HL-60/S4 treated with phorbol 12-myristate 13-acetate at 8.2 ng/mL for 4 days and 3 days (cell line): Measurements from ENCODE around the gene INPP5F.

ENCODE experiments used
- in situ Hi-C: fragments of 300-500 bp; cut with MboI; formaldehyde crosslinking; loops from 2 replicates; pipeline ENCODE4 v1.15.0; 2022; ENCODE audit warnings: low sequenced_read_pairs

INPP5F gene

GRCh38 chr10:119737823-119738222, 12.0 kb downstream of the INPP5F start:
- in situ Hi-C loops = no loop called here

- in situ Hi-C loops = no loop called here
Observed at GRCh38 chr10:119738962-119739361, 13.1 kb downstream of the INPP5F start.

- in situ Hi-C loops = no loop called here
Observed at GRCh38 chr10:119740096-119740495, 14.2 kb downstream of the INPP5F start.

DNA sequence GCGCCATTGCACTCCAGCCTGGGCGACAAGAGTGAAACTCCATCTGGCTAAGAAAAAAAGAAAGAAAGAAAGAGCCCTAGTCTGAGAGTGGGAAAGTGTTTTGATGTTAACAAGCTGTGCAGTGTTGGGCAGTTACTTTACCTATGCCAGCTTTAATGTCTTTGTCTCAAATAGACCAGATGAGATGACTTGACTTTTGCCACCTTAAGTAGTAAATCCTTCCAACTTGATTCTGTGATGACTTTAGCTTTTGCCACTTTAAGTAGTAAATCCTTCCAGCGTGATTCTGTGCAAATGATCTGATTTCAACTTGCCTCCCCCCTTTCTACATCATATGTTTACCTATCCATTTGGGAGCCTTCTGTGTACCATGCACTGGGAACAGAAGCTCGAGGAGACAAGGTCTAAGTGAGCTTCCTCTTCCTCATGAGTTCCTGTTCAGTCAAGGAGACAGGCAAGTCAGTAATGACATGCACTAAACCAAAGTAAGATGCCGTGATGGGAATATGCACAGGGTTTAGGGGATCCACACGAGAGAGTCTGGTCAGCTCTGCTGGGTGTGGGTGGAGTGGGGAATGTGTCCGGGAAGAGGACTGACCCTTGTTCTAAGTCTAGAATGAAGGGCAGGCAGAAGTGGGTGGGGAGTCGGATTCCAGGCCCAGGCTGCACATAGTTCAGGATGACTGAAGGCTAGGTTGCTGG, 17.2 kb downstream of the INPP5F start:
- in situ Hi-C loops = no loop called here

GRCh38 chr10:119747940-119748339, 22.1 kb downstream of the INPP5F start:
- in situ Hi-C loops = no loop called here

GRCh38 chr10:119748871-119749270, 23.0 kb downstream of the INPP5F start:
- in situ Hi-C loops = no loop called here

GRCh38 chr10:119749455-119749854, 23.6 kb downstream of the INPP5F start:
- in situ Hi-C loops = no loop called here

GRCh38 chr10:119750391-119751230, 24.8 kb downstream of the INPP5F start:
- in situ Hi-C loops = loop anchor here (10.0 kb wide), 1 partner anchor 104 kb away; no protein-coding TSS in a partner anchor

DNA sequence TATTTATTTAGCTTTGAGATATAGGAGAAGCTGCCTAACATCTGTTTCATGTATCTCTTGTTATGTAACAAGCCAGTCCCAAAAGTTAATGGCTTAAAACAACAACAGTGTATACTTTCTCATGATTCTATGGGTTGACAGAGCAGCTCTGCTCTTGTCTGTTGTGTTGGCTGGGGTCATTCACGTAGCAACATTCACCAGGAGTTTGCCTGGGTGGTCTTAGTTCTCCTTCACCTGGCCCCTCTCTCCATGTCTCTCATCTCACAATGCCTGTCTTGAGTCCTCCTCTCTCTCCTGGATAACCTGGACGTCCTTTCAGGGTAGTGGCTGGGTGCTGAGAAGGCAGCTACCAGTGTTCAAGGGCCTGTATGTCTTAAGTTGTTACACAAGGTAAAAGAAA, 27.5 kb downstream of the INPP5F start:
- in situ Hi-C loops = loop anchor here (10.0 kb wide), 1 partner anchor 101 kb away; no protein-coding TSS in a partner anchor

GRCh38 chr10:119754085-119754484, 28.2 kb downstream of the INPP5F start:
- in situ Hi-C loops = loop anchor here (10.0 kb wide), 1 partner anchor 101 kb away; no protein-coding TSS in a partner anchor

GRCh38 chr10:119754936-119755335, 29.1 kb downstream of the INPP5F start:
- in situ Hi-C loops = loop anchor here (10.0 kb wide), 1 partner anchor 100 kb away; no protein-coding TSS in a partner anchor

DNA sequence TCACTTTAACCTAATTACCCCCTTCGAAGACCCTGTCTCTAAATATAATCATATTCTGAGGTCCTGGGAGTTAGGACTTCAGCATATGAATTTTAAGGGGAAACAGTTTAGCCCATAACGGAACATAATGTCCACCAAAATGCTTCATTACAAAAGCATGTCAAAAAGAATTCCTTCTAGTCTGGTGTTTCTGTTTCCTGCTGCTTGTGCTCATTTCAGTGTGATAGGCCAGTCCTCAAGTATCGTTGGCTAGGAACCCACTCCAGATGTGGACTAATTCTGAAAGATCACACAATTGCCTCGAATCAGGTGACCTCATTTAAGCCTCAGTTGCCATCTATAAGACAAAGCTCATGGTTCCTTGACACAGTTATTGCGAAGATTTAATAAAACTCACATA, 29.6 kb downstream of the INPP5F start:
- in situ Hi-C loops = loop anchor here (10.0 kb wide), 1 partner anchor 99 kb away; no protein-coding TSS in a partner anchor

DNA sequence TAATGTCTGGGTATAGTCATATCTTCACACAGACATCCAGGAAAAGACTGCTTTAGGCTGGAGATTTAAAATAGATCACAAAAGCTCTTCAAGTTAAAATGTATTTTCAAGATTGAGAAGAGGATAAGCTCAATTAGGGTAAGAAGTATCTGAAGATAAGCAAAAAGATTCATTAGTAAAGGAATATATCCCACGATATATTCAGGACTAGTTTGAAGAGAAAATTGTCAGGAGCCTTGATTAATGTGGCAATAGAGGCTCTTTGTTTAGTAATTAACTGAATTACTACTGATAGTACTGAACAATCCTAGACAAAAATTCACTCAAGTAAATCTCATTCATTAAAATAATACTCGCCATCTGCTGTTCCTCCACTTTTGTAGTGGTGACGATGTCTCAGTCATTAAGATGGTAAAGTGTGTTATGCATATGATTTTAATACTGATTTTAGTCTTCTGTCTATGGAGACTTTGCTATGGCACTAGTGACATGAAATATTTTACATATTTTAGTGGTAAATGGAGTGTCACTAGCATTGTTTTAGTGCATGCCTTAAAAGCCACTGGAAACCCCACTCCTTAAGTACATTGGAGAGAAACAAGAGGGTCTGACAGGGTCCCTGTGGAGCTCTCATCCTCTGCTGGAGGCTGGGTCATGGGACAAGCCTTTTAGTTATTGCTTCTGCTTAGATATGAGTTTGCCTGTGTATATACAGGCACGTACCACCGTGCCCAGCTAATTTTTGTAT, 32.8 kb downstream of the INPP5F start:
- in situ Hi-C loops = loop anchor here (10.0 kb wide), 1 partner anchor 96 kb away; no protein-coding TSS in a partner anchor

- in situ Hi-C loops = loop anchor here (10.0 kb wide), 1 partner anchor 95 kb away; no protein-coding TSS in a partner anchor
Observed at GRCh38 chr10:119759832-119760231, 34.0 kb downstream of the INPP5F start.

DNA sequence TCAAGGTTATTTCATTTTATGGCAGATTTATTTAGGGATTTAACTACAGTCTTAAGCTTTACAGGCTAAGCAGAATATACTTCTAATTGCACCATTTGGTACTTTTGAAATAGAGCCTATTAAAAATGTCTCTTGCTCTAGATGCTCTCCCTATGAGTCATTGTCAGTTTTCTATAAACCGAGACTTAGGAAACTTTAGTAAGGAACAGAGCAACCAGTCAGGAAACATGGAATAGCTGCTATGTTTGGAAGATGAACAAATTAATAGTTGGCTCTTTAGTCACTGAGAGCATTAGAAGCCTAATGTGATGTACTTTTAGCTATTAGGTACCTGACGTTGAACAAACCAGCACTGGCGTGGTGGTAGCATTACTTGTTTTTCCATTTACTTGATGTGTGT, 35.3 kb downstream of the INPP5F start:
- in situ Hi-C loops = no loop called here

DNA sequence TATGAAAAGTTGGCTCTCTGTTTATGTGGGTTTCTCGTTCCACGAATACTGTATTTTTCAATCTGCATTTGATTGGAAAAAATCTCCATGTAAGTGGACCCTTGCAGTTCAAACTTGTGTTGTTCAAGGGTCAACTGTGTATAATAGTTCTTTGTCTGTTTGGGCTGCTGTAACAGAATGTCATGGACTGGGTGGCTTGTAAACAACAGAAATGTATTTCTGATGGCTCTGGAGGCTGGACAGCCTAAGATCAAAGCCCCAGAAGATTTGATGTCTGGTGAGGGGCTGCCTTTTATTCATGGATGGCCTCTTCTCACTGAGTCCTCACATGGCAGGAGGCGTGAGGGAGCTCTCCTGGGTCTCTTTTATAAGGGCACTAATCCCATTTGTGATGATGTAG, 36.2 kb downstream of the INPP5F start:
- in situ Hi-C loops = no loop called here

DNA sequence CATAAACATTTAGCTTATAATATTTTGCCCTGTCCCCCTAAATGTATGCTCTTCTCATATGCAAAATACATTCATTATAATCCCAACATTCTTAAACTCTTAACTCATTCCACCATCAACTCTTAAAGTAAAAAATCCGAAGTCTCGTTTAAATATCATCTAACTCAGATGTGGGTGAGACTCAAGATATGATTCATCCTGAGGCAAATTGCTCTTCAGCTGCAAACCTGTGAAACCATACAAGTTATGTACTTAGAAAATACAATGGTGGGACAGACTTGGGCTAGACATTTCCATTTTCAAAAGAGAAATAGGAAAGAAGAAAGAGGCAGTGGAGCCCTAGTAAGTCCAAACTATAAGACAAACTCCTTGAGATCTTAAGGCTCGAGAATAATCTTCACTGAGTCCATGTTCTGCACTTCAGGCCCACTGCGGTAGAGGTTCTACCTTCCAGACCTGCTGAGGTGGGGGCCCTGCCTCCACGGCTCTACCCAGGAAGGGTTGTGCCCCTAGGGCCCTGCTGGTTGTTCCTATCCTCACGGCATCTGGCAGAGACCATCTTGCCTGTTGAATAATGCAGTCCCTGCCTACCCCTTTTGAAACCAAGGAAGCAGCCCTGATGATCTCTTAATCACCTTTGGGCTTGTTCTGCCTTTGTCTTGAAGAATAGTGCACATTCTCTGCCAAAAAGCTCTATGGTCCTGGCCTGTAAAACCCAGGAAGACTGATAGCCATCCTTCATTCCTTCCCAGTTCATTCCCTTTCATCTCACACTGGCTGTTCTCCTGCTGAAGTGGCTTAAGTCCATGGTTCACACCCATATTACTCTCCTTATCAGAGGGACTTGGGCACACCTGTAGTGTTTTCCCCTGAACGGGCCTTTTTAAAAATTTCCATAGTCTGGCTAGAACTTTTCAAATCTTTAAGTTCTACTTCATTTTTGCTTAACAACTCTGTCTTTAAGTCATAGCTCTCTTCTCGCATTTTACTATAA, 37.3 kb downstream of the INPP5F start:
- in situ Hi-C loops = no loop called here

DNA sequence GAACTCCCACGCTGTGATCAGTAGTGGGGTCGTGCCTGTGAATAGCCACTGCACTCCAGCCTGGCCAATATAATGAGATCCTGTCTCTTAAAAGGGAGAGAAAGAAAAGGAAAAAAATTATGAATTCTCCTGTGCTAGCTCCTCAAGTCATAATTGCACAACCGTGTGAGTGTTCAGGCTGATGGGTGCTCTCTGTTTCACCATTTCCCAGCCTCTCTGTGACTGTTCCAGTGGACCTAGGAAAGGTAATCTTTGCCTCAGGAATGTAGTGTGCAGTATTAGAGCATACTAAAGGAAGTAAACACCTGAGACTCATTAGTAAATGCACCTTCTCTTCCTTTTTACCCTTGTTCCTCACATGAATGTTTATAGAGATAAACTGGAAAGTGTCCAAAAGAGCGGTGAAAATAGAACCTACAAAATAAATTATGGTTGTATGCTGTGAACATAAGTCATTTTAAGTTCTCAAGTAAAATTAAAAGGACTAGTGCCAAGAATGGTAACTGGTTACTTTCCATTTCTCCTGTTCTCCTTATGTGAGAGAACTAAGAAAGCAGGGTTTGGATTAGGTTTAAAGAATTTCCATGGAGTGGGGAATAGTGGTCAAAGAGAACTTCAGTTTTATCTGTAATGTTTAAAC, 42.7 kb downstream of the INPP5F start:
- in situ Hi-C loops = no loop called here

- in situ Hi-C loops = no loop called here
Observed at GRCh38 chr10:119769886-119770285, 44.0 kb downstream of the INPP5F start.
